ENCODE data around the gene DDX23.
A peak's percentile ranks its signal among the peaks of the same experiment; 100 is the strongest.
"Not testable (repeated sequence)": the region's sequence is repeated elsewhere in the genome, so short reads cannot be mapped to it uniquely, and the experiment has no call there.

DDX23 gene

DNA sequence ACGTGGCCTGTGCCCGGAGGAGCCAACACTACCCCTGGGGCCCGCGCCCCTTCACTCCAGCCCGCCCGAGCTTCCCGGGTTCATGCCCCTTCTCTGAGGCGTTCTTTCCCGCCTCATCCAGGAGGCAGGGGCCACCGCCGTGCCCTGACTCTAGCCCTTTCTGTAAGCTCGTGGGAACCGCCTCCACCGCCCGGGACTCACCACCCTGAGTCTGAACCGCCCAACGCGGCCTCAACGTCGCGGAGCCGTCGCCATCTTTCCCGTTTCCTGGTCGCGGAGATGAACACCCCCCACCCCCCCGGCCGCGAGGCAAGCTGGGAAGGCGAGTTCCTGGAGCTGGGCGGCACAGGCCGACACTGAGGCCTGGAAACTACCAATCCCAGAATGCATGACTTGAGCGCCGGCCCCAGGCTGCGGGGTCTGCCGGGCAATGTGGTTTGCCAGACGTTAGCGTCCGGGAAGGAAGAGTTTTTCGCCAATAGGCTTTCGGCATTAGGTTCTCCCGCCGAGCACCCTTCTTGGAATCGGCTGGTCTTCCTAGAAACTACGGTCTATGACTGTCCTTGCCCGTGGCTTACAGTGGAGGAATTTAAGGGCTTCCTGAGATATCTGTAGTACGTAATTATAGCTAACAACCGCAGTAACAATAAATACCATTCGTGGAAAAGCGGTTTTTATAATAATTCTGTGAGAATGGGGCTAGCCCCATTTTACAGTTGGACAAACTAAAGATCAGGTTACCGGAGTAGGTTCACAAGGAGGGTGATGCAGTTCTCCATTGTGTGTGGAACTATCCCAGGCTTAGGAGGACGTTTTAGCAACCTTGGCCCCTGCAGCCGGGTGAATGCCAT is at the start of gene DDX23:
Gene DDX23 (minus strand): TSS at position 281 of the 851 bp plus-strand sequence. CDS start 6,381 bp downstream, outside the sequence.
- DNase-seq = peak; percentile 99

GRCh38 chr12:48901278-48901677 is 49.3 kb upstream of the DDX23 start:
- peak; percentile 11 for DNase-seq

DNA sequence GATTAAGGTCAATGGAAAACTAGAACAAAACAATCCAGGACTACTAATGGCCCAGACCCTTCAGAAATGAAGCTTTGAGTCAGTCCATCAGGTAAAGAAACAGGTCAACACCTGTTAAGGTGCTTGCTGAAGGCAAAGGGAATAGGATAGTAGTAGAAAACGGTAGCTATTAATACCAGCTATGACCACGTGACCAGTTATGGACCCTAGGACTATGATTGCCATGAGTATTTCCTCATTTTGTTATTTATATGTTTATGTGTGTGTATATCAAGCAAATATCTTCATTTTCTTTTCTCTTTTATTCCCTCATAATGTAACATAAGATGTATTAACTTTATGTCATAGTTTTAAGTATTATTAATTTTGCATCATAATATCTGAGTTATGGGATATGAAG is 47.7 kb upstream of the DDX23 start:
- DNase-seq = no peak

- no peak for DNase-seq
These were observed 42.3 kb upstream of the DDX23 start for GRCh38 chr12:48894271-48894670.

- DNase-seq = peak; percentile 86
These were observed 38.9 kb upstream of the DDX23 start for GRCh38 chr12:48890657-48891418.

GRCh38 chr12:48889679-48890078 is 37.7 kb upstream of the DDX23 start:
- DNase-seq = no peak

GRCh38 chr12:48883305-48884161 is 31.6 kb upstream of the DDX23 start:
- DNase-seq = no peak

- DNase-seq = no peak
These were observed 31.0 kb upstream of the DDX23 start for GRCh38 chr12:48882972-48883304.

- DNase-seq = no peak
These were observed 30.3 kb upstream of the DDX23 start for GRCh38 chr12:48882315-48882687.

- DNase-seq = no peak
These were observed 29.8 kb upstream of the DDX23 start for GRCh38 chr12:48881686-48882314.

GRCh38 chr12:48880647-48881046 is 28.7 kb upstream of the DDX23 start:
- DNase-seq = no peak

DNA sequence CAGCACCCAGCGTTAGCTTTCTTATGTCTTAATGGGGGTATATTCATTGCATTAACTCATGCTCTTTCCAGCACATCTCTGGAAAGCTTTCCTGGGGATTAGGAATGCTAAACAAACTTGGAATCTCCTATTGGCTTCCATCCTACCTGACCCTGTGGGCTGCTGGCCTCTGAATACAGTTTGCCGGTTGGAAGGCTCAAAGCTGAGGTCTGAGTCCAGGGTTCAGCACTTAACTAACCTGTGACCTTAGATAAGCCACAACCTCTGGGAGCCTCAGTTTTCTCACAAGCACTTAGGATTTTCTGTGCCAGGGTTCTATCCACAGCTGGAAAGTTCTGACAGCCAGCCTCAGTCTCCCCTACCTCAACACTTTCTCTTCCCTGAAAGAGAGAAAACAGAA is 26.6 kb upstream of the DDX23 start:
- DNase-seq = no peak

DNA sequence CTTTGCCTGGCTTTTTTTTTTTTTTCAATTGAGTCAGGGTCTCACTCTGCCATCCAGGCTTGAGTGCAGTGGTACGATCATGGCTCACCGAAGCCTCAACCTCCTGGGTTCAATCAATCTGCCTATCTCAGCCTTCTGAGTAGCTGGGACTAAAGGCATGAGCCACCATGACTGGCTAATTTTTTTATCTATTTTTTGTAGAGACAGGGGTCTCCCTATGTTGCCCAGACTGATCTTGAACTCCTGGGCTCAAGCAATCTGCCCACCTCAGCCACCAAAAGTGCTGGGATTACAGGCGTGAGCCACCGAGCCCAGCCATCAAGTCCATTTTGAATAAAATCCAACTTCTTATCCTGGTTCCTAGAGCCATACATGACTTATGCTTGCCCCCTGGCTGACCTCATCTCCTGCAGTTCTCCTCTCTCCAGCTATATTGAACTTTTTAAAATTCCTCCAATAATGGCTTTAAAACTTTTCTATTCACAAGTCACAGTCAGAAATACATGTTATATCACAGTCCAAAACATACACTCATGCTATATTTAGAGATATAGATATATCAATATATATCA is 24.1 kb upstream of the DDX23 start:
- DNase-seq = no peak

DNA sequence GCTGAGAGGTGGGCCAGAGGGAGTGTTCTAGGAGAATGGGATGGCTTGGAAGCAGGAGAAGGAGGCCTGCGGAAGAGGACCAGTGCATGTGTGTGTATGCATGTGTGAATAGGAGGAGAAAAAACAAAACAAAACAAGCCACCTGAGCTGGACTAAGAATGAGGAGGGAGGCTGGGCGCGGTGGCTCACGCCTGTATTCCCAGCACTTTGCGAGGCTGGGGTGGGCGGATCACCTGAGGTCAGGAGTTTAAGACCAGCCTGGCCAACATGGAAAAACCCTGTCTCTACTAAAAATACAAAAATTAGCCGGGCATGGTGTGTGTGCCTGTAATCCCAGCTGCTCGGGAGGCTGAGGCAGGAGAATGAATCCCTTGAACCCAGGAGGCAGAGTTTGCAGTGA is 21.6 kb upstream of the DDX23 start:
- DNase-seq = not testable (repeated sequence)

- no peak for DNase-seq
These were observed 21.1 kb upstream of the DDX23 start for GRCh38 chr12:48873096-48873495.

GRCh38 chr12:48869191-48869590 is 17.2 kb upstream of the DDX23 start:
- DNase-seq = no peak

DNA sequence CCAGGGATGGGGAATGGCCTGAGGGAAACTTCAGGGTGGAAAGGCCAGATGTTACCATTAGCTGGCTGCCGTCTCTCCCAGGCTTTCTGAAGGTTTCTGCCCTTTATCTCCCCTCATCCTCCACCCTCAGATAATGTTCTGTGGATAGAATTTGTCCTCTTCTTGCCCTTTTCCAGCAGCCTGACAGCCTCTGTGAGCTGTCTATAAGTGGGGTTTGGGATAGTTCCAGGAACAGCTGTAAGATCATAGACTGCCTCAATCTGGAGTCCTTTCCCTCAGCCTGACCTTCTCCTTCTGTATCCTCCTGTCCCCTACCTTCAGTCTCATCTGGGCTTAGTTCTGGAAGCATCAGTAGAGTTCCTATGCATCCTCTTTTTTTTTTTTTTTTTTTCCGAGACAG is 16.5 kb upstream of the DDX23 start:
- DNase-seq = no peak

DNA sequence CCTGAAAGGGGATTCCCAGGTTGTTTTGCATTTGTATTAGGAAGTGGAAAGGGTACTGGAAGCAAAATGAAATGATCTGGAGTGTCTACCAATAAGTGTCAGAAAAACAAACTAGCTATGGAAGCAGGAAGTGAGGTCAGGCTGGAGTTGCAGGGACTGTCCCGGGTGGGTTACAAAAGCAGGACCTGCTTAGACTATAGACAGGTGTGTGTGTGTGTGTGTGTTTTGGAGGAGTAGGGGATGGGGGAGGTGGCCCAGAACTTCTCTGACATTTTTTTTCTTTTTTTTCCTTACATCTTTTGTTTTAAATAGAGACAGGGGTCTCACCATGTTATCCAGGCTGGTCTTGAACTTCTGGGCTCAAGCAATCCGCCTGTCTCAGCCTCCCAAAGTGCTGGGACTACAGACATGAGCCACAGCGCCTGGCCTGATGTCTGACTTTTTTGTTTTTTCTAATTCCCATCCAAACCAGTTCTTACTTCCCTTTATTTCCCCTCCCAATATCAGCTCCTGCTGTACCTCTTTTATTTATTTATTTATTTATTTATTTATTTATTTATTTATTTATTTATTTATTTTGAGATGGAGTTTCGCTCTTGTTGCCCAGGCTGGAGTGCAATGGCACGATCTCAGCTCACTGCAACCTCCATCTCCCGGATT is 14.2 kb upstream of the DDX23 start:
- no peak for DNase-seq

DNA sequence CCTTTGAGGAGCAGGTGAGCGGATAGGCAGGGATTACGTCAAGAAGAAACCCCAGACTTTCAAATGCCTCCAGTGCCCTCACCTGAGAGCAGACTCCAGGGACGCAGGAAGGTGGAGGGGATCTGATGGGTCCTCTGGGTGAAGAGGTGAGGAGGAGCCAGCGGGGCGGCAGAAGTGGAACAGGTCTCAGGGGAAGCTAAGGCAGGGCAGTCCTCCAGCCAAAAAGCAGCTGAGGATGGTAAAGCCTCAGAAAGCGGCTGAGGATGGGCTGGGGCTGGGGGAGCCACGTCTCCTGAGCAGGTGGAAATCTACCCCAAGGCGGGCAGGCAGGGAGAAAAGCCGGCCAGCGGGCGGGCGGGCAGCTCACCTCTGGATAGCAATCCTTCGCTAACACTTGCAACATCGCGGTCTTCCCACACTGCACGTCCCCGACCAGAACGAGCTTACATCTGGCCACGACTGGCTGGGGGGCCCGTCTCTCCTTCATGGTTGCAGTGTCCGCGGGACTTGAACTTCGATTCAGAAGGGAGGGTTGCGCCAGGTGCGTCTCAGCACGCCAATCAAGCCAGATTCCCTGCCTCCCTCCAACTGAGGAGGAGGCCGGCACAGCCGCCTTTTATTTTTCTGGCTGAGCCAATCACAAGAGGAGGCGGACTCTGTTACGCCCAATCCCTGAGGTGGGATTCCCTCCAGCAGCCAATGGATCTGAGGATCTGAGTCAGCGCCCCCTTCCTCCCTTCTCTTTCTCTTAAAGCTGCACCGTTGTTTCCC is 13.5 kb upstream of the DDX23 start, which contains the start of gene RND1:
Gene RND1 (minus strand): TSS at position 590 of the 771 bp plus-strand sequence. CDS start 103 bp downstream, at position 487.
- DNase-seq = peak; percentile 94

DNA sequence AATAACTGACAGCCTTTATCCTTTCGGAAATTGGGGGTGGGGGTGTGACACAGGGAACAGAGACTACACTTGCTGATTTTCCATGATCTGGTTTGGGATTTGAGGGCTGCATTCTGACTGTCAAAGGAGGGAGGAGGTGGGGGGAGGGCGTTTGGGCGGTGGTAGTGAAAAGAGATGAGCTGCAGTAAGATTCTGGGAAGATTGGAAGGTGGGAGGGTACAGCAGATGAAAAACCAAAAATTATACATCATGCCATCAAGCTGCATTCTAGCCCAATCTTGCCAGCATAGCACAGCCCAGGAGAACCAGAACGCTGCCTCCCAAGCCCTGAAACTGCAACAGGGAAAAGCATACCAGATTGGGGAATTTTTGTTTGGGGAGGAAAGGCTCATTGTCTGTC is 11.3 kb upstream of the DDX23 start:
- no peak for DNase-seq

DNA sequence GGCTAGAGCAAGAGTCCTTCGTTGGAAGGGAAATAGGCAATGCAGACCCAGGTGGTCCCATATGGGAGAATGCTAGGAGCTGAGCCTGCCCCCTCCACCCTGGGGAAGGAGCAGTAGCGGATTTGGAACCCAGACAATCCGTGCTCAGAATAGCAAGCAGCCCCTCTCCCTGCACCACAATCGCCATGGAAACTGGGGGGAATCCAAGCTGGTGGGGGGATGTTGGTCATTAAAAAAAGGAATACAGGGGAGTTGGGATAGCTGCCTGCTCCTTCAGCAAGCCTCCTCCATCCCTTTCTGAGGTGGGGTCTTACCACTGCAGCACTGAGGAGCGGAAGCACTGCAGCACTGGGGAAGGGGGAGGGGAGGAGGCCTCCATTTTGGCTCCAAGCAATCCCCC is 10.8 kb upstream of the DDX23 start:
- no peak for DNase-seq

All from OCI-M1 (cell line).